PFSK-1 (cell line): Measurements from ENCODE around the gene FCMR.

Source experiments
- FOXP2 ChIP-seq: optimal IDR thresholded peaks from 2 replicates; pipeline ENCODE3; 2011; ENCODE audit warnings: borderline replicate concordance, control low read depth, inconsistent platforms; ENCODE audit not compliant: insufficient read depth; ENCODE audit errors: extremely low read length, extremely low read depth
- POLR2AphosphoS5 ChIP-seq: IDR thresholded peaks from 2 replicates; pipeline ENCODE4 v1.6.1; 2012; ENCODE audit warnings: low read depth, mild to moderate bottlenecking, control low read depth, low read length, moderate library complexity
- SIN3A ChIP-seq: IDR thresholded peaks from 2 replicates; pipeline ENCODE4 v1.6.1; 2012; ENCODE audit warnings: mild to moderate bottlenecking, low read length, moderate library complexity, borderline replicate concordance; ENCODE audit not compliant: insufficient read depth
- TAF1 ChIP-seq: IDR thresholded peaks from 2 replicates; pipeline ENCODE4 v1.6.1; 2012; ENCODE audit warnings: low read length, control low read depth, borderline replicate concordance; ENCODE audit not compliant: insufficient read depth
- TF ChIP-seq, protein P1 (sequence below), 2 experiments: IDR thresholded peaks; 2 replicates each; pipeline versions ENCODE4 v1.6.1 to v1.8.0; 2011 to 2012; ENCODE audit warnings: low read depth in 2 of 2, low read length in 2 of 2, control low read depth in 1 of 2, inconsistent platforms in 1 of 2, mild to moderate bottlenecking in 1 of 2, moderate library complexity in 1 of 2; ENCODE audit not compliant: insufficient read depth in 1 of 2

FCMR gene

DNA sequence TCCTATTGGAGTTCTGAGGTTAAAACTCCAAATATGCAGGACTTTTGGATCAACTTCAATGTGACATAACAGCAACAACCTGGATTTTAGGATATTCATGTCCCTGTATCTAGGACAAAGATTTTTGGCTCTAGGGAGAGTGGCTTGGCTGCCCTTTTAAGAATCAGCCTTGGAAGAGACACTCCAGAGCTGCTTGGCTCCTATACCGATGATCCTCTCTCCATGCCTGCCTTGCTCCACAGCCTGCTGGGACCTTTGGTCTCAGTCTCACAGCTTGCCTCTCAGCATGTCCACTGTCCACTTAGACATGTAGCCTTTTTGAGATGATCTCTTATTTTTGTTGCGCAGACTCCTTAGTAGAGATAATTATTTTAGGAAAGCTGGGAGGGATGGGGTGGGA, 4.5 kb upstream of the FCMR start:
- TF ChIP-seq POLR2AphosphoS5 = no peak
- TF ChIP-seq, protein P1, sequence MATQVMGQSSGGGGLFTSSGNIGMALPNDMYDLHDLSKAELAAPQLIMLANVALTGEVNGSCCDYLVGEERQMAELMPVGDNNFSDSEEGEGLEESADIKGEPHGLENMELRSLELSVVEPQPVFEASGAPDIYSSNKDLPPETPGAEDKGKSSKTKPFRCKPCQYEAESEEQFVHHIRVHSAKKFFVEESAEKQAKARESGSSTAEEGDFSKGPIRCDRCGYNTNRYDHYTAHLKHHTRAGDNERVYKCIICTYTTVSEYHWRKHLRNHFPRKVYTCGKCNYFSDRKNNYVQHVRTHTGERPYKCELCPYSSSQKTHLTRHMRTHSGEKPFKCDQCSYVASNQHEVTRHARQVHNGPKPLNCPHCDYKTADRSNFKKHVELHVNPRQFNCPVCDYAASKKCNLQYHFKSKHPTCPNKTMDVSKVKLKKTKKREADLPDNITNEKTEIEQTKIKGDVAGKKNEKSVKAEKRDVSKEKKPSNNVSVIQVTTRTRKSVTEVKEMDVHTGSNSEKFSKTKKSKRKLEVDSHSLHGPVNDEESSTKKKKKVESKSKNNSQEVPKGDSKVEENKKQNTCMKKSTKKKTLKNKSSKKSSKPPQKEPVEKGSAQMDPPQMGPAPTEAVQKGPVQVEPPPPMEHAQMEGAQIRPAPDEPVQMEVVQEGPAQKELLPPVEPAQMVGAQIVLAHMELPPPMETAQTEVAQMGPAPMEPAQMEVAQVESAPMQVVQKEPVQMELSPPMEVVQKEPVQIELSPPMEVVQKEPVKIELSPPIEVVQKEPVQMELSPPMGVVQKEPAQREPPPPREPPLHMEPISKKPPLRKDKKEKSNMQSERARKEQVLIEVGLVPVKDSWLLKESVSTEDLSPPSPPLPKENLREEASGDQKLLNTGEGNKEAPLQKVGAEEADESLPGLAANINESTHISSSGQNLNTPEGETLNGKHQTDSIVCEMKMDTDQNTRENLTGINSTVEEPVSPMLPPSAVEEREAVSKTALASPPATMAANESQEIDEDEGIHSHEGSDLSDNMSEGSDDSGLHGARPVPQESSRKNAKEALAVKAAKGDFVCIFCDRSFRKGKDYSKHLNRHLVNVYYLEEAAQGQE (IDR thresholded peaks at IDR 0.05; ENCODE audit: insufficient read depth in 1 of 2, low read depth in 2 of 2, low read length in 2 of 2) = no peak

DNA sequence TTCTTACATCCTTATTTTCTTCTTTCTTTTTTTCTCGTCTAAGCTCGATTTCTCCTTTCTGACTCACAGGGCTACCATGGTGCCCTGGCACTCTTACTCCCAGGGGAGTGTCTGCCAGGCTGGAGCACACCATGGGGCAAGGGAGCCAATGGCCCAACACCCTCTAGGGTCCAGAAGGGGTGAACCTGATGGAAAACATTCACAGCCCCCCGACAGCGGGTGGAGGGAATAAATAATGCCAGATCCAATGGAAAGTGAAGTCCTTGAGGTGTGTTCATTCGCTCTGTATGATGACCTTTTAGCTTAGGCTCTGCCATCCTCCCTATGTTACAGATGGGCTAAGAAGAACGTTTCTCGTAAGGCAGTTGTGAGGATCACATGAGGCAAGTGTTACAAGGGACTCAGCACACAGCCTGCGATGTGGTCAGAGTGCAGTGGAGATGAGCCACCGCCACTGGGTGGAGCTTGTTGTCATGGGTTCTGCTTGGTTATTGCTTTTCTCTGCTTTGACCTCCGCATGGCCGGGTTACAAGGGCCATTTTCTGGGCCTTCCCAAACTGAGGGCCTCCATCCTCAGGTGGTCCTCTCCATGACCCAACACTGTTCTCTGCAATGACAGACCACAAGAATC, 3.5 kb upstream of the FCMR start:
- TF ChIP-seq TAF1 (no peak), FOXP2 (no peak), POLR2AphosphoS5 (no peak), SIN3A (no peak)
- TF ChIP-seq, protein P1 (IDR thresholded peaks at IDR 0.05; ENCODE audit: insufficient read depth in 1 of 2, low read depth in 2 of 2, low read length in 2 of 2) = no peak

DNA sequence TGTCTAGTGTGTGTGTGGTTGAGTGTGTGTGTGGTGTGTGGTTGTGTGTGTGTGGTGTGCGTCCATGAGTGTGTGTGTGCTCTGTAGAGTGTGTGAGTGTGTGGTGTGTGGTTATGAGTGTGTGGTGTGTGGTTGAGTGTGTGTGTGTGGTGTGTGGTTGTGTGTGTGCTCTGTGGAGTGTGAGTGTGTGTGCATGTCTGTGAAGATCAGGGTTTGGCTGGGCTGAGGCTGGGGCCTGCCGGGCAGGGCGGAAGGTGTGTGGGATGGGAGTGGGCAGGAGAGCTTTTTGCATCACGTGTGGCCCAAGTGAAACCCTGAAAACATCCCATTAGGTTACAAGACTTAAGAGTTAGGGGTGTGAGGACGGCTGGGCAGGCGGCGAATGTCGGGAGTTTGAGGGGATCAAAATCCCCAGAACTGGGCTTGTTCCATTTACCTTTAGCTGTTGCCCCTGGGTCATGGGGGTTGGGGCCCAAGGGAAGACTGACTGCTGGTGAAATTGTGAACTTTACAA, 2.9 kb upstream of the FCMR start:
- TF ChIP-seq, protein P1 (IDR thresholded peaks at IDR 0.05; ENCODE audit: insufficient read depth in 1 of 2, low read depth in 2 of 2, low read length in 2 of 2) = no peak
- TF ChIP-seq SIN3A (no peak), POLR2AphosphoS5 (no peak), TAF1 (no peak), FOXP2 (no peak)

DNA sequence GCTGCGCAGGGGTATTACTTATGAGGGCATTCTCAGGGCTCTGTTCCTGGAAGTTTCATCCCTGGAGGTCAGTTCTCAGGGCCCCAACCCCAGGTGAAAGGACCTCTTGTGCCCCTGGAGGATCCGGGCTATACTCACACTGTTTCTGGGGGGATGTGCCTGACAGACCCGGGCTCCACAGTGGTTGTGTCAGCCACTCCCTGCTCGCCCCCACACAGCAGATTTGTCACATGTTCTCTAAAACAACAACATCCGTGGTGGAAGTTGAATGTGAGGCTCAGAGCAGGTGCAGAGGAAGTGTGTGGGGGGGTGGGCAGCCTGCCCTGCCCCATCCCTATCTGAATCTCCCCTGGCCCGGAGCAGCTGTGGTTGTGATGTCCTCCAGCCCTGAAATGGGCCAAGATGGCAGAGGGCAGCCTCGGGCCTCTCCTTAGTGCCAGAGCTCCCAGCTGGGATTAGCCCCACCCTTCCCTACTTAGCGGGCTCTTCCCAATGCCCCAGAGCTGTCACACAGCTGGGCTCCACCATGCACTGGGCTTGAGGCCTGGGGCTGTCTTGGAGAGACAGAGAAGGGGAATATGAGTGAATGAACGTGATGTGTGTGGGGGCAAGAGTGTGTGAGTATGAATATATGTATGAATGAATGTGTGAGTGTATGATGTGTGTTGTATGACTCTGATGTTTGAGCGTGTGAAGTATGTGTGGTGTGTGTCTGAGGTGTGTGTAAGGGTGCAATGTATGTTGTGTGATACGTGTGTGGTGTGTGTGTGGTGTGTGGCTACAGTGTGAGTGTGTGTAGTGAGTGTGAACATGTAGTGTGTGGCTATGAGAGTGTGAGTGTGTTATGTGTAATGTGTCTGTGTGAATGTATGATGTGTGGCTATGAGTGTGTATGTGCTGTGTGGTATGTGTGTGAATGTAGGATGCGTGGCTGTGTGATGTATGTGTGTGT, 1.5 kb upstream of the FCMR start:
- TF ChIP-seq POLR2AphosphoS5 (no peak), FOXP2 (no peak), SIN3A (no peak), TAF1 (no peak)
- TF ChIP-seq, protein P1 (IDR thresholded peaks at IDR 0.05; ENCODE audit: insufficient read depth in 1 of 2, low read depth in 2 of 2, low read length in 2 of 2) = no peak
